Cortex of kidney (tissue), 1 donor: ENCODE measurements around the gene C2orf80.
"Not testable (repeated sequence)": the region's sequence is repeated elsewhere in the genome, so short reads cannot be mapped to it uniquely, and the experiment has no call there.

ENCODE experiments used
- DNase-seq: peaks from one replicate; lab custom pipeline; 2025; lab: John Stamatoyannopoulos, UW

The C2orf80 gene

GRCh38 chr2:208135794-208136715 lies 53.8 kb downstream of the C2orf80 start:
- DNase-seq: no peak

DNA sequence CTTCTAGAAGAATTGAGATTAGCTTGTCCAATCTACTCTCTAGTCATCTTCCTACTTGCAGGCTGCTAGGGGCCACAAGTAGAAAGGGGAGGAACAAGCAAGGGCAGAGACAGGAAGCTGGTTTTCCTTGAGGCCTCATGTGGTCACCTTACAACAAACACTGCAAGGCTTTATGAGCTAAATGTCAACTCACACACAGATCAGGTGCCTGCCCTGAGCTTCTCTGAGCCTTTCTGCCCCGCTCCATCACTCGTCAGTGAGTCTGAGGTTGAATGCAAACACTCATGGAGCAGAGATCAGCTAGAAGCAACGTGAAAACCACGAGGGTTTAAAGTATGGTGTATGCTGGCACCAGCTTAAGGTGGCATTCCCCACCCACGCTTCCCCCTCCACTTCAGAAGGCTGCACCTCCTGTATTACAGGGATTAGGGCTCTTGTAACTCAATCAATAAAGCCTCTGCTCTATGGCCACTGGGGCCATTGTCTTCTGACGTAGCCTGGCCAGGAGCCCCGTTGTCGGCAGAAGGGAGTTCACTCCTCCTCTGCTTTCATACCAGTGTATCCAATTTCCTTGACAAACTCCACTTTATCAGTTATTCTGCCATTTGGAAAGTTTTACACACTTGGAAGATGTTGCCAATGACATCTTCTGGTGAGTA lies 54.8 kb downstream of the C2orf80 start:
- DNase-seq: no peak

DNA sequence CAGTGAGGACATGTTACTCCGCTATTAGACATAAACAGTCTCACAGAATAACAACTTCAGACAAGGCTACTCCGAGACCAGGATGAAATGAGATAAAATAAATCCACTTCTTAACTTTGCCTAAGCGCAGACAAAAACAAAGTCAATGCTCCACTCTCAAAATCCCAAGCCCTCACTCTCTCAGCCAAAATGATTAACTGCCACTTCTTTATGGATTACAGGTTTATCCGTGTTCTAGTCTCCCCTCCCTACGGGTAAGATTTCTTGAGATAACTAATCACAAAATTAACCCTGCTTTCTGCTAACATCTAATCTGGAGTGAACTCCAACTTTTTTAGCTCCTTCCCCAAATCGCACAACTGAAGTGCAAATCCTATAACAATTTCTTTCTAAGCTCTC lies 59.1 kb downstream of the C2orf80 start:
- DNase-seq: no peak

DNA sequence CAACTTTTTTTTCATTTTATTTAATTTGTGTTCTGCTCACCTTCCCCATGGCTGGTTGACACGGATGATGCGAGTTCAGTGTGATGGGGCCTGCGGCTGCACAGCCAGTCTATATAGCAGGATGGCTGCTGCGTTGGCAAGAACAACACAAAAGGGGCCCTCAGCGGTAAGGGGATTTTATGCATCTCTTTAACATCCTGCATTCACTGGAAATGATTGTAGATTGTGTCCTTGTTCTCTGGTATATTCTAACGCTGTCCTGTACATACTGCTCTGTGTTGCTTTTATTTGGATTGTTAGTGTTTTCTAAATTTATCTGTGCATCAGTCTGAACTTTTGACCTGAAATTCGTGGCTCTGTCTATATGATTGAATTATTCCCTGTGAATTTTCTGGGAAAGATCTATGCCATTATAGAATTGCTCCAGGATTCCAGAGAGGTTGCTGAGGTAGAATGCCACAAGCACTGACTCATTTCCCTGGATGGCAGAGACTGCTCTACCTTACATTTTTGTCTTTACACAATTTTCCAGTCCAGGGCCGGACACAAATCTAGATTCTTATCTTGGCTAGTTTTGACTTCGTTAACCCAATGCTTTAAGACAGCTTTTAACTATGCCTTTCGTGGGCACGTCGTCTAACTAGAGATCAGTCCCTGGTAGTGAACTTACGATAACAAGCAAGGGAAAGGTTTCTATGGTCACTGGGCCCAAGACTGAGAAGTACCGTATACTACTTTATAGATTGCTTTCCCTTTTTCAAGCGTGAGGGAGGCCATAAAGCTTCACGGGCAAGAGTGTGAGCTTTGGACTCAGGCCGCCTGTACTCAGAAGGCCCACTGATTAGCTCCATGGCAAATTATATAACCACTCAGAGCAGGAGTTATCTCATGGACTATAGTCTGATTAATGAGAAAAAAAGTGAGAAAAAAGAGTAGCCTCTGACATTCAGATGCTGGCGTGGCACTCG lies 59.8 kb downstream of the C2orf80 start, which contains the start of gene CRYGC:
TSS of gene CRYGC (minus strand) at position 85 of the 968 bp plus-strand sequence. CDS start at position 49, 36 bp downstream.
- no peak for DNase-seq

GRCh38 chr2:208128136-208128535 lies 61.7 kb downstream of the C2orf80 start:
- no peak for DNase-seq

DNA sequence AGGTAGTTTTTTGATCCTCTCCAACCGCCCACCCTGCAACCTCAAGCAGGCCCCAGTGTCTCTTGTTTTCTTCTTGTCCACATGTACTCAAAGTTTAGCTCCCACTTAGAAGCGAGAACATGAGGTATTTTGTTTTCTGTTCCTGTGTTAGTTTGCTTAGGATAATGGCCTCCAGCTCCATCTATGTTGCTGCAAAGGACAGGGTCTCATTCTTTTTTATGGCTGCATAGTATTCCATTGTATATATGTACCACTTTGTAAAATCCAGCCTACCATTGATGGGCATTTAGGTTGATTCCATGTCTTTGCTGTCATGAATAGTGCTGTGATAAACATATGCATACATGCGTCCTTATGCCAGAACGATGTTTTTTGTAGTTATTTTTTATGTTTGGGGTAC lies 62.7 kb downstream of the C2orf80 start:
- DNase-seq: no peak

DNA sequence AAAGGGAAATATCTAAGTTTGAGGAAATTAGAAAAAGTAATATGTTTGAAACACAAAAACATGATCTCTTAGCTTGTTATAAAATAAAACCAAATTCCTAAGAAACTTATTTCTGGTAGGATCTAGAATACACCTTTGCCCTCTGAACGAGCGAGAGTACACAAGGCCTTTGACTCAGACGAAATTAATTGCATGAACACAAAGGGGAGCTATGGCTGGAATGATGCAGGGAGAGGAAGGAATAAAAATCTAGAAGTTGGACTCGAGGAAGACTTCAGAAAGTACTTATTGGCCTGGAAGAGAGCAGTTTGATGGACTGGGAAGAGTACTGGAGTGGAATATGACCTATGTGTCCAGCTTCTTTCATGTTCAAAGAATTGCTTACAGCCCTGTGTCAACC lies 64.6 kb downstream of the C2orf80 start:
- no peak for DNase-seq

DNA sequence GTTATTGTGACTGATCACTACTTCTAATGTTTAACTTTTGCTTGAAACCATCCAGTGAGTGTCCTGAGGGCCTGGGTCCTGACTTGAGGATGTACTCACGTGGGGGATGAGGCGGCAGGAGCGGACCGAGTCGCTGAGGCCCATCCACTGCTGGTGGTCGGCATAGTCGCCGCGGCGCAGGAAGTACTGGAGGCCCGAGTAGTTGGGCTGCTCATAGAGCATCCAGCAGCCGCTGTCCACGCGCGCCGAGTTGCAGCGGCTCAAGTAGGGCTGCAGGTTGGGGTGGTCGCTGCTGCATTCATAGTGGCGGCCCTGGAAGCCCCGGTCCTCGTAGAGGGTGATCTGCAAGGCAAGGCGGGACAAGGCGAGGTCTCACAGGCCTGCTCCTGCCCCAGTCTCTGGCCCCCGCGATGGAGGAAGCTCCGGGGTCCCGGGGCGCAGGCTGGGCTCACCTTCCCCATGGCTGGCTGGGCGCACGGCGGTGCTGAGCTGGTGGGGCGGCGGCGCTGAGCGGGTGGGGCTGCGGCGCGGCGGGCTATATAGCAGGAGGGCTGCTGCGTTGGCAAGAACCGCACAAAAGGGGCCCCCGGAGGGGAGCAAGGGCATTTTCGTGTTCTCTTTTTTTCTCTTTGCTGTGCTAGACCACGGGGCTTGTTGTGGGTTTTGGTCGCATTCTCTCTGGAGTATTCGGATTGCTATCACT lies 65.7 kb downstream of the C2orf80 start, which contains the start of gene CRYGD:
TSS of gene CRYGD (minus strand) at position 512 of the 703 bp plus-strand sequence. CDS start at position 461, 51 bp downstream.
- not testable (repeated sequence) for DNase-seq

- DNase-seq: no peak
These were observed 67.6 kb downstream of the C2orf80 start for GRCh38 chr2:208122248-208122647.

DNA sequence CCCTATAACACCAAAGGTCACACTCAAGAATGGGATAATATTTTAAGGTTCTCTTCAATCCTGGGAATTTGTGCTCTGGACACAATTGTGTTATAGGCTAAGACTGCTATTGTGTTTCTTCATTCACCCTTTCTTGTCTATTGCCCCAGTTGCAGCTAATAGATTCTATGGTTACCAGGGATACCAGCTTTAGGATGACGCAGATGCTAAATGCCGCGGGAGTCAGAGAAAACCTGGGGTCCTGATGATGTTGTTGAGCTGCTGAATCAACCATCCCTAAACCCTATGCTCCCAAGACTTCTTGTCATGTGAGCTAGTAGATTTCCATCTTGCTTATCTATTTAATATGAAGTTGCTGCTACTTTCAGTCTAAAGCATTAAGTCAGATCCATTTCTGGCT lies 70.9 kb downstream of the C2orf80 start:
- no peak for DNase-seq

- DNase-seq: not testable (repeated sequence)
These were observed 72.4 kb downstream of the C2orf80 start for GRCh38 chr2:208117390-208117789.
